Panc1 (cell line): ENCODE measurements around the gene FCF1.

Source experiments
- CTCF ChIP-seq: fragments of 450-650 bp; IDR thresholded peaks from 2 replicates; pipeline ENCODE4 v1.5.1; 2017; ENCODE audit warnings: mild to moderate bottlenecking
- POLR2AphosphoS5 ChIP-seq: IDR thresholded peaks from 2 replicates; pipeline ENCODE4 v1.6.1; 2012; ENCODE audit warnings: mild to moderate bottlenecking, low read depth, low read length, moderate library complexity

- TF ChIP-seq CTCF (no peak), POLR2AphosphoS5 (no peak)
These were observed 14.5 kb upstream of the FCF1 start for GRCh38 chr14:74698465-74698864.
